Mesenchymal stem cell (in vitro differentiated cells and primary cell): ENCODE data around the gene TRIM39.
A peak's percentile ranks its signal among the peaks of the same experiment; 100 is the strongest.

Source experiments
- DNase-seq: peaks from one replicate; pipeline ENCODE4 v3.0.0-alpha.2; 2013
- H2AFZ ChIP-seq: one replicate; pipeline ENCODE4 v1.6.1; 2013; ENCODE audit warnings: low read depth, mild to moderate bottlenecking, control low read depth, inconsistent platforms, low read length, moderate library complexity
- H2AK5ac ChIP-seq: 2 replicates; pipeline ENCODE4 v1.6.1; 2013; ENCODE audit warnings: low read length, moderate library complexity, mild to moderate bottlenecking, inconsistent platforms; ENCODE audit not compliant: severe bottlenecking
- H2BK120ac ChIP-seq: one replicate; pipeline ENCODE4 v1.6.1; 2013; ENCODE audit warnings: low read depth, mild to moderate bottlenecking, inconsistent platforms, low read length, moderate library complexity
- H2BK12ac ChIP-seq, 2 experiments: one replicate each; pipeline ENCODE4 v1.6.1; 2013; ENCODE audit warnings: inconsistent platforms in 2 of 2, low read length in 2 of 2, mild to moderate bottlenecking in 2 of 2, moderate library complexity in 2 of 2, control low read depth in 1 of 2
- H2BK15ac ChIP-seq: one replicate; pipeline ENCODE4 v1.6.1; 2013; ENCODE audit warnings: mild to moderate bottlenecking, low read depth, inconsistent platforms; ENCODE audit not compliant: poor library complexity, severe bottlenecking
- H2BK5ac ChIP-seq: 2 replicates; pipeline ENCODE4 v1.6.1; 2013; ENCODE audit warnings: low read depth, mild to moderate bottlenecking, low read length, control low read depth, inconsistent platforms; ENCODE audit not compliant: poor library complexity, severe bottlenecking
- H3K14ac ChIP-seq, 2 experiments: one replicate each; pipeline ENCODE4 v1.6.1; 2013; ENCODE audit warnings: inconsistent platforms in 2 of 2, low read length in 2 of 2, control low read depth in 1 of 2, mild to moderate bottlenecking in 1 of 2, moderate library complexity in 1 of 2
- H3K18ac ChIP-seq, 2 experiments: one replicate each; pipeline ENCODE4 v1.6.1; 2013; ENCODE audit warnings: inconsistent platforms in 2 of 2, low read length in 2 of 2, control low read depth in 1 of 2, low read depth in 1 of 2, mild to moderate bottlenecking in 1 of 2
- H3K23ac ChIP-seq, 2 experiments: one replicate each; pipeline ENCODE4 v1.6.1; 2013; ENCODE audit warnings: inconsistent platforms in 2 of 2, low read length in 2 of 2, mild to moderate bottlenecking in 2 of 2, moderate library complexity in 2 of 2, control low read depth in 1 of 2
- H3K27ac ChIP-seq: 2 replicates; pipeline ENCODE4 v1.5.1; 2013; ENCODE audit warnings: mild to moderate bottlenecking, moderate library complexity, low read length, control low read depth, inconsistent platforms; ENCODE audit not compliant: poor library complexity, severe bottlenecking
- H3K27me3 ChIP-seq, 2 experiments: 2 replicates each; pipeline versions ENCODE4 v1.6.1 to v1.7.0; 2013; ENCODE audit warnings: low read length in 2 of 2, mild to moderate bottlenecking in 2 of 2, moderate library complexity in 2 of 2, control low read depth in 1 of 2, inconsistent platforms in 1 of 2; ENCODE audit not compliant: control insufficient read depth in 1 of 2, insufficient read depth in 1 of 2
- H3K36me3 ChIP-seq, 2 experiments: 2 replicates each; pipeline versions ENCODE4 v1.6.1 to v1.7.0; 2013; ENCODE audit warnings: low read length in 2 of 2, control low read depth in 1 of 2, inconsistent platforms in 1 of 2, low read depth in 1 of 2, mild to moderate bottlenecking in 1 of 2; ENCODE audit not compliant: insufficient read depth in 2 of 2, control insufficient read depth in 1 of 2
- H3K4ac ChIP-seq, 2 experiments: one replicate each; pipeline ENCODE4 v1.6.1; 2013; ENCODE audit warnings: inconsistent platforms in 2 of 2, low read length in 2 of 2, mild to moderate bottlenecking in 2 of 2, moderate library complexity in 2 of 2, control low read depth in 1 of 2, low read depth in 1 of 2
- H3K4me1 ChIP-seq: 2 replicates; pipeline ENCODE4 v1.6.1; 2013; ENCODE audit warnings: low read depth, low read length, control low read depth; ENCODE audit not compliant: control insufficient read depth, insufficient read depth
- H3K4me2 ChIP-seq: 2 replicates; pipeline ENCODE4 v1.6.1; 2013; ENCODE audit warnings: low read length, mild to moderate bottlenecking, inconsistent platforms; ENCODE audit not compliant: poor library complexity, severe bottlenecking
- H3K4me3 ChIP-seq, 2 experiments: 2 replicates each; pipeline versions ENCODE4 v1.5.1 to v1.7.0; 2013; ENCODE audit warnings: low read length in 2 of 2, mild to moderate bottlenecking in 2 of 2, control low read depth in 1 of 2, low read depth in 1 of 2; ENCODE audit not compliant: insufficient read depth in 1 of 2
- H3K79me1 ChIP-seq: replicated peaks from 2 replicates; pipeline ENCODE4 v1.6.1; 2013; ENCODE audit warnings: mild to moderate bottlenecking, control low read depth, low read length, inconsistent platforms; ENCODE audit not compliant: poor library complexity, severe bottlenecking
- H3K9ac ChIP-seq: 2 replicates; pipeline ENCODE4 v1.7.0; 2013; ENCODE audit warnings: mild to moderate bottlenecking, low read length, moderate library complexity
- H3K9me3 ChIP-seq: 2 replicates; pipeline ENCODE4 v1.7.0; 2013; ENCODE audit warnings: mild to moderate bottlenecking, low read length; ENCODE audit not compliant: control insufficient read depth
- H4K8ac ChIP-seq: one replicate; pipeline ENCODE4 v1.6.1; 2013; ENCODE audit warnings: inconsistent platforms, mild to moderate bottlenecking, low read length, moderate library complexity
- H4K91ac ChIP-seq: one replicate; pipeline ENCODE4 v1.6.1; 2013; ENCODE audit warnings: mild to moderate bottlenecking, low read length, inconsistent platforms
- WGBS: methylation state at CpG from one replicate; pipeline ENCODE4 v1.1.7; 2013; ENCODE audit warnings: mixed read lengths; 5-methylcytosine and 5-hydroxymethylcytosine counted together

The TRIM39 gene

DNA sequence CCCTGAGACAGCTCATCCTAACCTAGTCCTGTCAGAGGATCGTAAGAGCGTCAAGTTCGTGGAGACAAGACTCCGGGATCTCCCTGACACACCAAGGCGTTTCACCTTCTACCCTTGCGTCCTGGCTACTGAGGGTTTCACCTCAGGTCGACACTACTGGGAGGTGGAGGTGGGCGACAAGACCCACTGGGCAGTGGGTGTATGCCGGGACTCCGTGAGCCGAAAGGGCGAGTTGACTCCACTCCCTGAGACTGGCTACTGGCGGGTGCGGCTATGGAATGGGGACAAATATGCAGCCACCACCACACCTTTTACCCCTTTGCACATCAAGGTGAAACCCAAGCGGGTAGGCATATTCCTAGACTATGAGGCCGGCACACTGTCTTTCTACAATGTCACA is 15.0 kb downstream of the TRIM39 start:
- H3K4me2 ChIP-seq = no peak overlapping the region
- peaks cover 7% of the 10 kb centered on the region for H3K79me1 ChIP-seq
- H3K23ac ChIP-seq = no peak overlapping the region
- H3K4me3 ChIP-seq = no peak overlapping the region
- peaks cover 2% of the 10 kb centered on the region for H3K4me1 ChIP-seq
- no peak overlapping the region for H3K14ac ChIP-seq
- H2BK120ac ChIP-seq = no peak overlapping the region
- H2BK5ac ChIP-seq = no peak overlapping the region
- H3K27me3 ChIP-seq = no peaks in the 10 kb centered on the region
- H3K36me3 ChIP-seq = peaks cover 14 to 58% of the 10 kb centered on the region in 2 experiments
- no peak overlapping the region for H3K27ac ChIP-seq
- H2AK5ac ChIP-seq = no peak overlapping the region
- H3K18ac ChIP-seq = no peak overlapping the region
- no peak overlapping the region for H3K4ac ChIP-seq
- 98% methylated on average over 16 of the region's 16 CpGs for WGBS
- H3K9me3 ChIP-seq = no peaks in the 10 kb centered on the region
- H4K8ac ChIP-seq = no peak overlapping the region
- no peak overlapping the region for H2BK12ac ChIP-seq
- H4K91ac ChIP-seq = no peak overlapping the region
- no peak overlapping the region for H2AFZ ChIP-seq
- no peak for DNase-seq
- H3K9ac ChIP-seq = no peak overlapping the region
- H2BK15ac ChIP-seq = no peak overlapping the region

DNA sequence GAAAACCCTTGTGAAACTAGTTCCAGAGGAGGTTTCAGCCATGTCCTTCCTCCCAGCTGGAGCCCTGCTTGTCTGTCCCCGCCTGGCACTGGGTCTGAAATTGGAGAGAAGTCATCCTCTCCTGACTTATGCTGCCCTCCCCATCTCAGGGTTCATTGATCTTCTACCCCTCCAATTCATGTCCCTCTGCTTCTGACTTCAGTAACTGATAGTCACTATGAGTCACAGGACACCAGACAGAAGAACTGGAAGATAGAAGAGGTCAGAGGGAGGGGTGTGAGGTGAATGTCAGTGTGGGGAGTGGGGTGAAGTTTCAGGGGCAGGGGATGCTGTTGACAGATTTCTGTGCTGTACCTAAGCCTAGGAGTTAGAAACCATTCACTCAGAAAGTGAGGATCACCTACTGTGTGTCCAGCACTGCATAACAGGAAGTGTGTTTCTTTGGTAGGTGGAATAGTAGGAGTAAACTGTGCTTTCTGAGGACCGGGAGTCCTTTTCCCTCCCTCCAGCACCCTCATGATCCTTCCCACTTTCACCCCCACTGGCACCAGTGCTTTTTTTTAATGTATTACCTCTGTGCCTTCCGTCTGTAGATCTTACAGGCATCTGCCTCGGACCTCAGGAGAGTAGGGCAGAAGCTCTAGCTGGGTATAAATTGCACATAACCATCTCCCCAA is 17.6 kb downstream of the TRIM39 start:
- H3K27me3 ChIP-seq = no peaks in the 10 kb centered on the region
- 54% methylated on average over 3 of the region's 4 CpGs for WGBS

DNA sequence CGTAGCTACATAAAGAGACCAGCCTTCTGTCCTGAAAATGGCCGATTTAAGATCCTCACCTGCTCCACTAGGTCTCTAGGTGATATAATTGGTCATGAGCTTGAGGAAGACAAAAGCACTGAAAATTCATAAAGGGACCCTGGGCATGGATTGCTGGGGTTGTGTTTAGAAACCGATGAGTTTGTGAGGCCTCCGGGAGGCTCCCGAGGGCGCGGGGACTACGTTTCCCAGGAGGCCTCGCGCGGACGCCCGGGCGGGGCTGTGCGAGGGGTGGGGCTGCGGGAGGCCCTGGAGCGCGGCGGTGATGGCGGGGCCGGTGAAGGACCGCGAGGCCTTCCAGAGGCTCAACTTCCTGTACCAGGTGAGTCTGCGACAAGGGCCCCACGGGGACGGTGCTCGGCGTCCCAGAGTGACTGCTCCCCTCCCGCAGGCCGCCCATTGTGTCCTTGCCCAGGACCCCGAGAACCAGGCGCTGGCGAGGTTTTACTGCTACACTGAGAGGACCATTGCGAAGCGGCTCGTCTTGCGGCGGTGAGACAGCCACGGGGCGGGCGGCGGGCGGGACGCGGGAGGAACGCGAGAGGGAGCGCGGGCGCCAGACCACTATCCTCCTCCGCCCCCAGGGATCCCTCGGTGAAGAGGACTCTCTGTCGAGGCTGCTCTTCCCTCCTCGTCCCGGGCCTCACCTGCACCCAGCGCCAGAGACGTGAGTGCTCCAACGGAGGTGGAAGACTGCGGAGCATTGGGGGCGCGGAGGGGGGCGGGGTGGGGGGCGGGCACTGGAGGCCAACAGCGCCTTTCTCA is 18.3 kb downstream of the TRIM39 start, which contains the start of gene RPP21:
Gene RPP21 (plus strand): TSS at position 289 of the 804 bp plus-strand sequence. CDS start 16 bp downstream, at position 305.
- H3K9ac ChIP-seq = peak within 1 kb of the TSS; percentile 90
- H3K4me2 ChIP-seq = peak within 1 kb of the TSS; percentile 66
- H2BK5ac ChIP-seq = no peak within 1 kb of the TSS
- H3K4me1 ChIP-seq = peaks cover 4% of the 10 kb centered on the region
- peak within 1 kb of the TSS; percentile 83 for H2AFZ ChIP-seq
- no peaks in the 10 kb centered on the region for H3K9me3 ChIP-seq
- H3K27me3 ChIP-seq = no peaks in the 10 kb centered on the region
- peak within 1 kb of the TSS; percentile 7 to 60 for H3K4ac ChIP-seq
- H3K79me1 ChIP-seq = peaks cover 7% of the 10 kb centered on the region
- no peak within 1 kb of the TSS for H3K23ac ChIP-seq
- peak; percentile 83 for DNase-seq
- peak within 1 kb of the TSS; percentile 75 to 89 for H3K4me3 ChIP-seq
- peak within 1 kb of the TSS; percentile 39 for H3K27ac ChIP-seq
- H3K18ac ChIP-seq = peak within 1 kb of the TSS; percentile 14 to 94
- H2BK15ac ChIP-seq = no peak within 1 kb of the TSS
- H2AK5ac ChIP-seq = no peak within 1 kb of the TSS
- H2BK120ac ChIP-seq = no peak within 1 kb of the TSS
- peaks cover 23 to 39% of the 10 kb centered on the region in 2 experiments for H3K36me3 ChIP-seq
- peak within 1 kb of the TSS; percentile 42 for H4K8ac ChIP-seq
- WGBS = 3% methylated on average over 45 of the region's 64 CpGs
- H2BK12ac ChIP-seq = peak within 1 kb of the TSS in 1 of 2 experiments; percentile 38
- no peak within 1 kb of the TSS for H4K91ac ChIP-seq
- peak within 1 kb of the TSS in 1 of 2 experiments; percentile 68 for H3K14ac ChIP-seq

More for the DNA sequence above, 17.6 kb downstream of the TRIM39 start:
- H2BK12ac ChIP-seq = no peak overlapping the region
- peaks cover 7% of the 10 kb centered on the region for H3K79me1 ChIP-seq
- H3K4me3 ChIP-seq = peak overlapping the region in 1 of 2 experiments; percentile 89
- peak overlapping the region; percentile 90 for H3K9ac ChIP-seq
- H2BK120ac ChIP-seq = no peak overlapping the region
- H3K23ac ChIP-seq = no peak overlapping the region
- H3K4me1 ChIP-seq = peaks cover 4% of the 10 kb centered on the region
- H2BK5ac ChIP-seq = no peak overlapping the region
- H3K14ac ChIP-seq = no peak overlapping the region
- DNase-seq = peak; percentile 9
- H4K8ac ChIP-seq = peak overlapping the region; percentile 42
- H3K18ac ChIP-seq = no peak overlapping the region
- H2AFZ ChIP-seq = no peak overlapping the region
- H3K36me3 ChIP-seq = peaks cover 23 to 46% of the 10 kb centered on the region in 2 experiments
- H3K27ac ChIP-seq = no peak overlapping the region
- H2BK15ac ChIP-seq = no peak overlapping the region
- H4K91ac ChIP-seq = no peak overlapping the region
- no peak overlapping the region for H3K4ac ChIP-seq
- no peaks in the 10 kb centered on the region for H3K9me3 ChIP-seq
- H3K4me2 ChIP-seq = peak overlapping the region; percentile 48
- H2AK5ac ChIP-seq = no peak overlapping the region

DNA sequence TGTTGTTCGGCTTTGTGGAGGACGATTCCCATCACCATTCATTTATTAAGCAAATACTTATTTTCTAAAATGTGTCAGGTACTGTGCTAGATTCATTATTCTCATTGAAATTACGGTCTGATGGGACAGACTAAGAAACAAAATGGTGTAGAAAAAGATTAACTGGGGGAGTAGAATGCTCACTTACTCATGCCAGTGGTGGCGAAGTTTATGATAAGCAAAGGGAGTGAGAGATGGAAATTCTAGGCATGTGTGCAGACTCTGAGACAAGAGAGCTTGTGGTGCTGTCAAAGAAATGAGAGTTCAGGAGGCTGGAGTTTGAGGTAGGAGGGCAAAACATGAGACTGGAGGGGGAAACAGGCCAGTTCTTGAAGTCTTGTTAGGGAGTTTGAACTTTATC is 19.1 kb downstream of the TRIM39 start:
- H3K27ac ChIP-seq = no peak overlapping the region
- no peak overlapping the region for H2AFZ ChIP-seq
- no peak overlapping the region for H2BK12ac ChIP-seq
- H3K23ac ChIP-seq = no peak overlapping the region
- no peak overlapping the region for H3K4ac ChIP-seq
- H4K8ac ChIP-seq = no peak overlapping the region
- no peak overlapping the region for H4K91ac ChIP-seq
- H3K14ac ChIP-seq = no peak overlapping the region
- no peak overlapping the region for H2BK120ac ChIP-seq
- H3K27me3 ChIP-seq = no peaks in the 10 kb centered on the region
- H3K9ac ChIP-seq = peak overlapping the region; percentile 90
- H3K36me3 ChIP-seq = peaks cover 23 to 31% of the 10 kb centered on the region in 2 experiments
- no peak overlapping the region for H2AK5ac ChIP-seq
- H2BK15ac ChIP-seq = no peak overlapping the region
- H3K9me3 ChIP-seq = no peaks in the 10 kb centered on the region
- H3K18ac ChIP-seq = no peak overlapping the region
- peak overlapping the region; percentile 66 for H3K4me2 ChIP-seq
- peaks cover 7% of the 10 kb centered on the region for H3K79me1 ChIP-seq
- no peak overlapping the region for H2BK5ac ChIP-seq
- WGBS = 77% methylated on average over 2 of the region's 4 CpGs
- peaks cover 4% of the 10 kb centered on the region for H3K4me1 ChIP-seq
- no peak for DNase-seq
- H3K4me3 ChIP-seq = peak overlapping the region in 1 of 2 experiments; percentile 89
